ENCODE measurements around the gene ZNF438.

GRCh38 chr10:30943451-30943850 is 88.2 kb downstream of the ZNF438 start:
- TF ChIP-seq POLR2A (IDR thresholded peaks at IDR 0.05; ENCODE audit: extremely low read depth, insufficient read length) = no peak
- no peak for TF ChIP-seq MAX (IDR thresholded peaks at IDR 0.05; ENCODE audit: low read depth, low read length)
- TF ChIP-seq CTCF (IDR thresholded peaks at IDR 0.05; ENCODE audit: low read depth, low read length) = no peak
- no peak for TF ChIP-seq MYC (IDR thresholded peaks at IDR 0.05; ENCODE audit: low read depth, low read length)

Data from NB4 (cell line).